Calu3 (cell line): ENCODE results near the gene STIM1. TPM values are rescaled to one million over a fixed set of nuclear protein-coding genes. Genes with fewer than 3 reads are reported as not detected.

ENCODE experiments used
- BruUV-seq: library from RNA; stranded (reverse); fragments of 400-500 nt; replicated peaks from 2 replicates; lab custom pipeline; 2021; lab: Mats Ljungman, UMichigan
- CTCF ChIA-PET: fragments of 300-600 bp; sonication (Branson Sonifier 250); formaldehyde crosslinking; loops from one replicate; lab custom pipeline; 2022; ENCODE audit warnings: antibody characterized with exemption; lab: Charles Lee
- DNase-seq: peaks from one replicate; pipeline ENCODE4 v3.0.0; 2022
- H3K27ac Mint-ChIP-seq: one replicate; pipeline ENCODE4 v1.8.0; 2022; ENCODE audit warnings: mixed read lengths; ENCODE audit not compliant: unreplicated experiment
- H3K27me3 Mint-ChIP-seq: one replicate; pipeline ENCODE4 v1.8.0; 2022; ENCODE audit warnings: mixed read lengths; ENCODE audit not compliant: unreplicated experiment
- H3K36me3 Mint-ChIP-seq: one replicate; pipeline ENCODE4 v1.8.0; 2022; ENCODE audit warnings: mild to moderate bottlenecking, moderate library complexity, mixed read lengths; ENCODE audit not compliant: insufficient read depth, unreplicated experiment
- H3K4me1 Mint-ChIP-seq: one replicate; pipeline ENCODE4 v1.8.0; 2022; ENCODE audit warnings: mild to moderate bottlenecking, low read depth, mixed read lengths; ENCODE audit not compliant: unreplicated experiment
- H3K4me3 Mint-ChIP-seq: one replicate; pipeline ENCODE4 v1.8.0; 2022; ENCODE audit warnings: mild to moderate bottlenecking, low read depth, moderate library complexity, mixed read lengths; ENCODE audit not compliant: unreplicated experiment
- H3K9me3 Mint-ChIP-seq: one replicate; pipeline ENCODE4 v1.8.0; 2022; ENCODE audit warnings: low read depth, mixed read lengths; ENCODE audit not compliant: unreplicated experiment
- intact Hi-C: fragments of 100-400 bp; cut with micrococcal nuclease; formaldehyde crosslinking; loops from one replicate; pipeline ENCODE4 v1.10.0; 2022; ENCODE audit not compliant: unreplicated experiment
- total RNA-seq: library from RNA; stranded (reverse); gene quantifications from 2 replicates; pipeline ENCODE4 v1.2.3, GENCODE V29; 2022
- TF ChIP-seq, protein P1 (sequence below): fragments of 200-600 bp; IDR thresholded peaks from one replicate; pipeline ENCODE4 v1.8.0; 2022; ENCODE audit warnings: antibody characterized with exemption; ENCODE audit not compliant: unreplicated experiment

Gene STIM1
- total RNA-seq, 1 experiment from 2014 or later = 60.1 TPM

DNA sequence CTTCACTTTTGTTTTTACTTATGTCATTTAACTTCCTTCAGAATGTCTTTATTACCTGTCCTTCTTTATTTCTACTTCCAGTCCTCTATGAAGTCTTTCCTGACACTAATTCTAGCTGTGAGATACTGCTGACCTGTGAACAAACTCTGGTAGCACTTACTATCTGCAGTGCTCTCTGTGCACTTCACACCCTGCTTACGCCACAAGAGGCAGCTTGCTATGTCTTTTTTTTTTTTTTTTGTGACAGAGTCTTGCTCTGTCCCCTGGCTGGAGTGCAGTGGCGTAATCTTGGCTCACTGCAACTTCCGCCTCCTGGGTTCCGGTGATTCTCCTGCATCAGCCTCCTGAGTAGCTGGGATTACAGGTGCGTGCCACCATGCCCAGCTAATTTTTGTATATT, 10.7 kb downstream of the STIM1 start:
- intact Hi-C loops = no loop called here
- no peak for DNase-seq
- H3K9me3 Mint-ChIP-seq = no peaks in the 10 kb centered on the region
- no peak overlapping the region for H3K27ac Mint-ChIP-seq
- CTCF ChIA-PET = interaction anchor here (0.9 to 3.1 kb wide), 2 partner anchors 9 to 11 kb away, joined by 6 to 10 read pairs; partner anchors contain the start of gene STIM1
- H3K36me3 Mint-ChIP-seq = no peaks in the 10 kb centered on the region
- no peaks in the 10 kb centered on the region for H3K27me3 Mint-ChIP-seq
- TF ChIP-seq, protein P1, sequence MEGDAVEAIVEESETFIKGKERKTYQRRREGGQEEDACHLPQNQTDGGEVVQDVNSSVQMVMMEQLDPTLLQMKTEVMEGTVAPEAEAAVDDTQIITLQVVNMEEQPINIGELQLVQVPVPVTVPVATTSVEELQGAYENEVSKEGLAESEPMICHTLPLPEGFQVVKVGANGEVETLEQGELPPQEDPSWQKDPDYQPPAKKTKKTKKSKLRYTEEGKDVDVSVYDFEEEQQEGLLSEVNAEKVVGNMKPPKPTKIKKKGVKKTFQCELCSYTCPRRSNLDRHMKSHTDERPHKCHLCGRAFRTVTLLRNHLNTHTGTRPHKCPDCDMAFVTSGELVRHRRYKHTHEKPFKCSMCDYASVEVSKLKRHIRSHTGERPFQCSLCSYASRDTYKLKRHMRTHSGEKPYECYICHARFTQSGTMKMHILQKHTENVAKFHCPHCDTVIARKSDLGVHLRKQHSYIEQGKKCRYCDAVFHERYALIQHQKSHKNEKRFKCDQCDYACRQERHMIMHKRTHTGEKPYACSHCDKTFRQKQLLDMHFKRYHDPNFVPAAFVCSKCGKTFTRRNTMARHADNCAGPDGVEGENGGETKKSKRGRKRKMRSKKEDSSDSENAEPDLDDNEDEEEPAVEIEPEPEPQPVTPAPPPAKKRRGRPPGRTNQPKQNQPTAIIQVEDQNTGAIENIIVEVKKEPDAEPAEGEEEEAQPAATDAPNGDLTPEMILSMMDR = no peak
- no TSS peak for BruUV-seq
- H3K4me3 Mint-ChIP-seq = no peak overlapping the region
- H3K4me1 Mint-ChIP-seq = peaks cover 34% of the 10 kb centered on the region

DNA sequence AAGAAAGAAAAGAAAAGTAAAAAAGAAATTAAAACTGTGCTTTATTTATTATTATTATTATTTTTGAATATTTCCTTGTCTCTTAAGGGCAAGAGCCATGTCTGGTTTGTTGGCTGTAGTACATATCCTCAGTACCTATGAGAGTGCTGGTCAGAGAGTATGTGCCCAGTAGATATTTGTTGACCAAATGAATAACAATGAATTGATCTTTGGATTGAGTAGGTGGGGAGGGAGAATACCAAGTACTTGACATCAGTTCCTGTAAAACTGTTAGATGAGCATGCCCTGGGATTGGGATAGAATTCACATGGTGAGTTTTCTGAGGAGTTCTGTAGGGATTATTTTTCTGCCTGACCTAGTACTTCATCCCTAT, 11.4 kb downstream of the STIM1 start:
- no TSS peak for BruUV-seq
- Mint-ChIP-seq H3K36me3 (no peaks in the 10 kb centered on the region), H3K4me3 (no peak overlapping the region), H3K4me1 (peaks cover 28% of the 10 kb centered on the region), H3K27me3 (no peaks in the 10 kb centered on the region), H3K27ac (no peak overlapping the region), H3K9me3 (no peaks in the 10 kb centered on the region)
- intact Hi-C loops = no loop called here
- TF ChIP-seq, protein P1 = no peak
- CTCF ChIA-PET = no interaction called here
- DNase-seq = no peak

DNA sequence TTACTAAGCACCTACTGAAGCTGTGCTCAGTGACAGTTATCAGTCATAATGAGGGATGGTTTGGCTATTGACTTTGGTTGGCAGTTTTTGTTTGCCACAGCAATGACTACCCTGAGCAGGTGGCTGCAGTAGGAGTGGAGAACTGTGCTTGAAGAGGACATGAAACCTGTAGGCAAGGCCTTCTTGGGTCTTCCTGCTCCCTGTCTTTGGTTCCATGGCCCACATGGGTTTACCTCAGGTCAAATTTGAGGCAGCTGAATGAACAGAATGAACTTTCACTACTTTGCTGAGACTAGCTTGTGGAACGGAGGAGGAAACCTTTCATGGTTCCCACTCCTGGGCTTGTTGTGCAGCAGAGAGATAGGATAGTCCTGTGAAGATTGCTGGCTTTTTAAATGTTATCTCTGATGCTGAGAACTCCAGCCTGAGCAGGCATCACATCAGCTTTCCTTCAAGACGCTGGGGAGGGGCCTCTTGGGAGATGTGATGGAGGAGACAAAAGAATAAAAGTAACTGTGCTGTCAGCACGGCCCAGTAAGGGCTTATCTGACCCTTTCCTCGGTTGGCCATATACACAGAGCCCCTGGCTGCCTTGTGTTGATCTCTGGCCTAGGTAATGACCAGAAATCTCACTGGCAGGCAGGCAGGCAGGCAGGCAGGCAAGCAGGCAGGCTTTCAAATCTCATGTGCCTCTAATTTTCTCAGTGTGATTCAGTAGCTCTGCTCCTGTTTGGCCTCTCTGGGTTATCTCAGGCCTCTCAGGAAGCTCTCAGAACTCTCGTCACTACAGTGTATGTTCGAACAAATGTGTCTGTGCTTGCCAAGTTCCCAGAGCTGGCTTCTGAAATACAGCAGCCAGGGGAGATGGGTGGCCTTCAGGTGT, 12.0 kb downstream of the STIM1 start:
- DNase-seq = no peak
- TF ChIP-seq, protein P1 = no peak
- H3K27ac Mint-ChIP-seq = no peak overlapping the region
- H3K27me3 Mint-ChIP-seq = no peaks in the 10 kb centered on the region
- H3K4me1 Mint-ChIP-seq = peaks cover 26% of the 10 kb centered on the region
- no peaks in the 10 kb centered on the region for H3K9me3 Mint-ChIP-seq
- no peak overlapping the region for H3K4me3 Mint-ChIP-seq
- BruUV-seq = no TSS peak
- intact Hi-C loops = no loop called here
- CTCF ChIA-PET = no interaction called here
- no peaks in the 10 kb centered on the region for H3K36me3 Mint-ChIP-seq

DNA sequence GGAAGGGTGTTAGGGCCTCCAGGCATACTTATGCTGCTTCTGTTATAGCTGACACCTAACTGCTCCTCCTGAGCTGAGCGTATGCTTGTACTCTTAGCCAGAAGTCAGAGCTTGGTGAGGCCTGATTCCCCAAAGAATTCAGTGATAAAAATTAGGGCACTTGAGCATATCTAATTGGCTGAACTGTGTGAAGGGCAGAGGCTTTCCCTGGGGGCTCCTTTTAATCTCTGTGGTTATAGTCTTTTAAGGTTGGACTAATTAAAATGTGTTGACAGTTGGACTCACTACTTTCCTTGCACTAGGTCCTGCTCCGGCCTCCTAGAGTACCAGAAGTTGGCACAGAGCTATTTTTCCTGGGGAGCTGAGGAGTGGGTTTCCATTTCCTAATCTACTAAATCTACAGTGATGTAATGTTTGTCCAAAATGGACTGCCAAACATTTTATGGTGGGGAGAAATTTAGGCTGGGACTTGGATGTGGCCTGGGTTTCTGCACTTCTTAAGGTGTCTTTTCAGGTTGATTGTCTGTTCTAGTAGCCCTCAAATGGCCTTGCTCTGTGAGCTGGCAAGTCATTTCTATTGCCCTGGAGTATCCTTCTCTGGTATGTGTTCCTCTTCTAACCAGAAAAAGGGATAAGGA, 18.4 kb downstream of the STIM1 start:
- TF ChIP-seq, protein P1 = no peak
- Mint-ChIP-seq H3K9me3 (no peaks in the 10 kb centered on the region), H3K27me3 (no peaks in the 10 kb centered on the region), H3K4me1 (peaks cover 32% of the 10 kb centered on the region), H3K27ac (no peak overlapping the region), H3K4me3 (no peak overlapping the region), H3K36me3 (no peaks in the 10 kb centered on the region)
- DNase-seq = no peak
- intact Hi-C loops = no loop called here
- BruUV-seq = no TSS peak
- CTCF ChIA-PET = interaction anchor here (1.4 kb wide), 1 partner anchor 21 kb away, joined by 3 read pairs; no protein-coding TSS in a partner anchor
